Cardiac fibroblast (primary cell): ENCODE results near the gene CFAP54.
"Not testable (repeated sequence)": the region's sequence is repeated elsewhere in the genome, so short reads cannot be mapped to it uniquely, and the experiment has no call there.

Experiments used
- DNase-seq, 2 donors: peaks; one replicate each; pipeline versions ENCODE4 v3.0.0 to v3.0.0-alpha.2; 2010; ENCODE audit warnings: low read depth in 2 of 2
- H3K4me3 ChIP-seq, 2 donors: replicated peaks in 1 of 2; 1 replicate in 1 of 2; 2 replicates in 1 of 2; pipeline ENCODE4 v1.5.1; 2011; ENCODE audit warnings: low read depth in 2 of 2, low read length in 2 of 2, mild to moderate bottlenecking in 2 of 2, moderate library complexity in 1 of 2
- CTCF ChIP-seq: IDR thresholded peaks from one replicate; pipeline ENCODE4 v1.5.1; 2011; ENCODE audit warnings: low read depth, mild to moderate bottlenecking, low read length, inconsistent platforms

CFAP54 gene

GRCh38 chr12:96447256-96447655 lies 42.1 kb upstream of the CFAP54 start:
- no peak overlapping the region for H3K4me3 ChIP-seq
- no peak for TF ChIP-seq CTCF
- peak; percentile 15 to 24 for DNase-seq

- H3K4me3 ChIP-seq = no peak overlapping the region
- no peak for TF ChIP-seq CTCF
- peak; percentile 46 to 94 for DNase-seq
These were observed 41.1 kb upstream of the CFAP54 start for GRCh38 chr12:96448300-96448699.

GRCh38 chr12:96452261-96452922 lies 37.0 kb upstream of the CFAP54 start:
- TF ChIP-seq CTCF = no peak
- no peak overlapping the region for H3K4me3 ChIP-seq
- no peak for DNase-seq

GRCh38 chr12:96454396-96454795 lies 35.0 kb upstream of the CFAP54 start:
- no peak for TF ChIP-seq CTCF
- DNase-seq = peak in 1 of 2 donors; percentile 18
- no peak overlapping the region for H3K4me3 ChIP-seq

- TF ChIP-seq CTCF = no peak
- H3K4me3 ChIP-seq = no peak overlapping the region
- no peak for DNase-seq
These were observed 33.0 kb upstream of the CFAP54 start for GRCh38 chr12:96456265-96456974.

- H3K4me3 ChIP-seq = no peak overlapping the region
- peak in 1 of 2 donors; percentile 28 for DNase-seq
- no peak for TF ChIP-seq CTCF
These were observed 32.0 kb upstream of the CFAP54 start for GRCh38 chr12:96457191-96457930.

GRCh38 chr12:96459281-96459680 lies 30.1 kb upstream of the CFAP54 start:
- not testable (repeated sequence) for H3K4me3 ChIP-seq, DNase-seq
